ENCODE data around the gene TMEM37. TPM values are rescaled to one million over a fixed set of nuclear protein-coding genes. Genes with fewer than 3 reads are reported as not detected.

TMEM37 gene
- polyA plus RNA-seq, 1 experiment = 0.63 TPM

DNA sequence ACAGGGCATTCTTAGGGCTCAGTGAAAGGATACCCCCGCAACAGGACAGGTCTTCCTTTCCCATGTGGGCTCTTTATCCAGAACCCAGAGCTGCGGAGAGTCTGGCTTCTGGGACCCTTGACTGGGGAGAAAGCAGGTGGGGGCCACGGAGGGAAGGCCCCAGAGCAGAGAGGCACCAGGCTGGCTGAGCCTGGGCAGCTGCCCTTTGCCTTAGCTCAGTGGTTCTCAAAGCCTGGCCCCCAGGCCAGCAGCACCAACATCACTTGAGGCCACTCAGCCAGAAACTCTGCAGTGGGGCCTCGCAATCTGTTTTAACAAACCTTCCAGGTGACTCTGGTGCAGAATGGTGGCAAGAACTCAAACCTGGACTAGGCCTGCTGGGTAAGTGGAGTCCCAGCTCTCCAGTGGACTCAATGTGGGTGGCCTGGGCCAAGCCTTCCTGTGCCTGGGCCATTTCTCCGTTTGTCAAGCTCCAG, 1.6 kb upstream of the TMEM37 start:
- H3K27me3 ChIP-seq (ENCODE audit: control insufficient read depth, insufficient read depth, low read length) = peaks cover 9% of the 10 kb centered on the region
- DNase-seq (ENCODE audit: low read depth) = no peak
- ChIA-PET POLR2A (no interaction called here), CTCF (interaction anchor here (0.8 to 1.9 kb wide), 2 partner anchors 22 to 46 kb away, joined by 3 to 5 read pairs; no protein-coding TSS in a partner anchor)
- H3K4me3 ChIP-seq (ENCODE audit: low read depth, low read length) = no peak overlapping the region
- H3K36me3 ChIP-seq (ENCODE audit: control insufficient read depth, insufficient read depth, low read length) = no peaks in the 10 kb centered on the region
- TF ChIP-seq, protein P1, sequence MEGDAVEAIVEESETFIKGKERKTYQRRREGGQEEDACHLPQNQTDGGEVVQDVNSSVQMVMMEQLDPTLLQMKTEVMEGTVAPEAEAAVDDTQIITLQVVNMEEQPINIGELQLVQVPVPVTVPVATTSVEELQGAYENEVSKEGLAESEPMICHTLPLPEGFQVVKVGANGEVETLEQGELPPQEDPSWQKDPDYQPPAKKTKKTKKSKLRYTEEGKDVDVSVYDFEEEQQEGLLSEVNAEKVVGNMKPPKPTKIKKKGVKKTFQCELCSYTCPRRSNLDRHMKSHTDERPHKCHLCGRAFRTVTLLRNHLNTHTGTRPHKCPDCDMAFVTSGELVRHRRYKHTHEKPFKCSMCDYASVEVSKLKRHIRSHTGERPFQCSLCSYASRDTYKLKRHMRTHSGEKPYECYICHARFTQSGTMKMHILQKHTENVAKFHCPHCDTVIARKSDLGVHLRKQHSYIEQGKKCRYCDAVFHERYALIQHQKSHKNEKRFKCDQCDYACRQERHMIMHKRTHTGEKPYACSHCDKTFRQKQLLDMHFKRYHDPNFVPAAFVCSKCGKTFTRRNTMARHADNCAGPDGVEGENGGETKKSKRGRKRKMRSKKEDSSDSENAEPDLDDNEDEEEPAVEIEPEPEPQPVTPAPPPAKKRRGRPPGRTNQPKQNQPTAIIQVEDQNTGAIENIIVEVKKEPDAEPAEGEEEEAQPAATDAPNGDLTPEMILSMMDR (IDR thresholded peaks at IDR 0.05; ENCODE audit: insufficient read depth, low read depth, low read length) = no peak

DNA sequence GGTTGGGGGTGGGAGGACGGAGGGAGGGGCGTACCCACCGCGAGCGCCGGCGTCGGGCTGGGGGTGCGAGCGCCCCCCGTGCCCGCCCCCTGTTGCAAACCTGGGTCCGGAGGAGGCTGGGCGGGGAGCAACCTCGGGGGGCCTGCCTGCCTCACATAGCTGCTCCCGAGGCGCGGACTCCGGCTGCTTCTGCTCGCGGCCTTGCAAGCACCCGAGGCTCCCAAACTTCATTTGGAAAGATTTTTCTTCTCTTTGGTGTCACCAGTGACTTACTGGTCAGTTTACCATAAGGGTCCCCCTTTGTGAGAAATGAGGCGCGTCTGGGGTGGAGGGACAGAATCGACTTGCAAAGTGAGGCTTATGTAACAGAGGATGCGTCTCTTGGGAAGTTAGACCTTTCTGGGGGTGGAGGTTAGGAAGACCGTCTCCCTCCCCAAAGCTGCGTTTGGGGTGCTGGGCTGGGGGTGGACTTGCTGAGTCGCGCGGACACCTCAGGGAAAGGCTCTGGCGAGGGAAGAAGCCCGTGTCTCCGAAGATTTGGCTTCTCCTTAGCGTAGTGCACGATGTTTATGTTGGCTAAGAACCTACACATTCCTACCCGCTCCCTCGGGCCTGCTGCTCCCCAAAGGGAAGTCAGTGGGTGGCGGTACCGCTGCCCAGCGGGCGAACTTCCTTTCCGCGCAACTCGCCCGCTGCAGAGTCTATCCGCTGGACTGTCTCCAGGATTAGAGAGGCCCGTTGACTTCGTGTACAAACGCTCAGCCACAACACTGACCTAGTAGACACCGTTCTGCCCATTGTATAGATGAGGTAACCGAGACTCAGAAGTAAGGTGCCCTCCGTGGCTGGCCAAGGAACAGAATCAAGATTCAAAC, 559 bp downstream of the TMEM37 start:
- DNase-seq (ENCODE audit: low read depth) = no peak
- ChIA-PET POLR2A (no interaction called here), CTCF (interaction anchor here (0.6 to 1.9 kb wide), 5 partner anchors 20 to 65 kb away, joined by 3 to 5 read pairs (median 3); no protein-coding TSS in a partner anchor)

DNA sequence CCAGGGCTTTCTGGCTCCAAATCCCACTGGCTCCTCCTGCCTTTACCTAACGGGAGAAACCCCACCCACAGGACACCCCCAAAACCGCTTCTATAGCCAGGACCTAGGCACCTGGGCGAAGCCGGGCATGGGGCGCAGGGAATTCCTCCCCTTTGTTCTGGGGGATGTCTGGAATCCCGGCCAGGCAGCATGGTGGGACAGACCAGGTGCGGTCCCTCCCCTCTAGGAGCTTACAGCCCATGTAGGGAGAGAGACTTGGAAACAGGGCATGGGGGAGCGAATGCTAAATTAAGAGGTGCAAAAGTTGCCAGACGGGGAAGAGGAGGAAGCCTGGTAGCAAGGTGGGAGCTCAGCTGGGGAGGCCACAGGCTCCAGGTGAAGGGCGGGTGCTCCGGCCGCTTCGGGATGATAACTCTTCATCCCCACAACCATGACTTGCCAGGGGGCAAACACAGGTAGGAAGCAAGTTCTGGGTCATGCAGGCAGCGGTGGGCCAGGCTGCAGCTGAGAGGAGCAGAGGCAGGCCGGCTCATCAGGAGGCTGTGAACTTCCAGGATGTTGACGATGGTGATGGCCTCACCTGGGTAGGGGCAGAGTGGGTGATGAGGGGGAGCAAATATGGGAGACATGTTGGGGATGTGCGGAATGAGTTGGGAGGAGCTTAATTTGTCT, 1.3 kb downstream of the TMEM37 start:
- DNase-seq (ENCODE audit: low read depth) = no peak
- Histone ChIP-seq H3K27me3 (ENCODE audit: control insufficient read depth, insufficient read depth, low read length) (peaks cover 7% of the 10 kb centered on the region), H3K4me3 (ENCODE audit: low read depth, low read length) (no peak overlapping the region), H3K36me3 (ENCODE audit: control insufficient read depth, insufficient read depth, low read length) (no peaks in the 10 kb centered on the region)
- ChIA-PET POLR2A (no interaction called here), CTCF (interaction anchor here (0.8 to 1.0 kb wide), 4 partner anchors 12 to 44 kb away, joined by 3 read pairs; no protein-coding TSS in a partner anchor)
- TF ChIP-seq, protein P1 (IDR thresholded peaks at IDR 0.05; ENCODE audit: insufficient read depth, low read depth, low read length) = no peak

More for the DNA sequence above, 559 bp downstream of the TMEM37 start:
- H3K4me3 ChIP-seq (ENCODE audit: low read depth, low read length) = peak overlapping the region; percentile 41
- TF ChIP-seq, protein P1 (IDR thresholded peaks at IDR 0.05; ENCODE audit: insufficient read depth, low read depth, low read length) = no peak
- H3K36me3 ChIP-seq (ENCODE audit: control insufficient read depth, insufficient read depth, low read length) = no peaks in the 10 kb centered on the region
- peaks cover 7% of the 10 kb centered on the region for H3K27me3 ChIP-seq (ENCODE audit: control insufficient read depth, insufficient read depth, low read length)

DNA sequence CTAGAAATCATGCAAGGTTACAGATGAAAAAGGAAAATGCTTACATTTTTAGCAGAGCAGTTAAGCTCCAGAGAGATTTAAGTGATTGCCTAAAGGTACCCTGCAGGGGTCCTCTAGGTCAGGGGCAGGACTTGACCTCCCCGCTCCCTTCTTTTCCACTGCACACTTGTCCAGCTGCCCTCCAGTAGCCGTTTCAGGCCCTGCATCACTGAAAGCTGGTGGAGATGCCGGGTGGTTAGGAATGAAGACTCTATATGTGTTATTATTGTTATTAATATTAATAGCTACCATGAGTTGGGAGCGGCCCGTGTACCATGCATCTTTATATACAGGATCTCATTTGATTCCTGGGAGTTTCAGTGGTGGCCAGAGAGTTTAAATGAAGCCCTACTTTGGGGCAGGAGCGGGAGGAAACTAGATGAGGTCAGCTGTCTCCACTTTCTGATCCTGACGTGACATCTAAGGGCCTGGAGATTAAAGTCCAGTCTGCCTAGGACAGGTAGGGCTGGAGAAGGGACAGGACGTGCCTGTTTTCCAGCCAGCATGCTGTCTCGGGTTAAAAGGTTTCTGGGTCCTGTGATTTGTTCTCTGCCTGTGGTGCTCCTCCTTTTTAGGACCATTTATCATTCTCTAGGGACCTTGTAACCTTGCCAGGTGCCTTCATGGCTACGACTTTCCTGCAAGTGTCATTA, 2.1 kb downstream of the TMEM37 start:
- peaks cover 7% of the 10 kb centered on the region for H3K27me3 ChIP-seq (ENCODE audit: control insufficient read depth, insufficient read depth, low read length)
- CTCF ChIA-PET = interaction anchor here (0.9 to 1.0 kb wide), 2 partner anchors 12 to 35 kb away, joined by 3 read pairs; no protein-coding TSS in a partner anchor
- H3K4me3 ChIP-seq (ENCODE audit: low read depth, low read length) = no peak overlapping the region
- H3K36me3 ChIP-seq (ENCODE audit: control insufficient read depth, insufficient read depth, low read length) = no peaks in the 10 kb centered on the region
- TF ChIP-seq, protein P1 (IDR thresholded peaks at IDR 0.05; ENCODE audit: insufficient read depth, low read depth, low read length) = no peak
- DNase-seq (ENCODE audit: low read depth) = no peak
- POLR2A ChIA-PET = no interaction called here

Measured in BJ (cell line).